ENCODE measurements around the gene TSKS. TPM values are rescaled to one million over a fixed set of nuclear protein-coding genes. Genes with fewer than 3 reads are reported as not detected.

Gene TSKS
- total RNA-seq, 1 experiment from 2014 or later, result 0.48 TPM

DNA sequence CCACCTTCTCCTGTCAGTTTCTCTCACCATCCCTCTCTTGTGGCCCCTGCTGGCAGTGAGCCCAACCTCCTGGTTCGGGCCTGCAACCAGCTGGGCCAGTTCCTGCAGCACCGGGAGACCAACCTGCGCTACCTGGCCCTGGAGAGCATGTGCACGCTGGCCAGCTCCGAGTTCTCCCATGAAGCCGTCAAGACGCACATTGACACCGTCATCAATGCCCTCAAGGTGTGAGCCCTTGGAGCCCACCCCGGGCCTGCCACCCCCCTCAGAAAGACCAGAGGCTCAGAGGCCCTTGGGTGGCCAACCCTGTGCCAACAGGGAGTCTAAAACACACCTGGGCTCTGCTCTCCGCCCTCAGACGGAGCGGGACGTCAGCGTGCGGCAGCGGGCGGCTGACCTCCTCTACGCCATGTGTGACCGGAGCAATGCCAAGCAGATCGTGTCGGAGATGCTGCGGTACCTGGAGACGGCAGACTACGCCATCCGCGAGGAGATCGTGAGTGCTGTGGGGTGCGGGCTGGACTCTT lies 36.2 kb upstream of the TSKS start:
- Mint-ChIP-seq H3K27me3 (ENCODE audit: low read depth) (no peaks in the 10 kb centered on the region), H3K9me3 (no peaks in the 10 kb centered on the region), H3K36me3 (peaks cover 36% of the 10 kb centered on the region), H3K4me1 (peaks cover 15% of the 10 kb centered on the region), H3K4me3 (no peak overlapping the region), H3K27ac (no peak overlapping the region)
- ATAC-seq (no peak), DNase-seq (ENCODE audit: low spot score) (no peak)
- ChIA-PET POLR2A (no interaction called here), CTCF (interaction anchor here (0.5 to 1.5 kb wide), 2 partner anchors 11 to 48 kb away, joined by 3 read pairs; no protein-coding TSS in a partner anchor)
- no peak for TF ChIP-seq E2F4 (CRISPR knock-in tag; IDR thresholded peaks at IDR 0.05; ENCODE audit: borderline replicate concordance, low read depth)
- TF ChIP-seq JAZF1 (CRISPR knock-in tag; IDR thresholded peaks at IDR 0.05), result no peak
- TF ChIP-seq ZNF281 (CRISPR knock-in tag; IDR thresholded peaks at IDR 0.05), result no peak
- TF ChIP-seq ZNF532 (CRISPR knock-in tag; IDR thresholded peaks at IDR 0.05; ENCODE audit: borderline replicate concordance), result no peak
- no peak for TF ChIP-seq USF1 (CRISPR knock-in tag; IDR thresholded peaks at IDR 0.05)
- no peak for TF ChIP-seq ZNF396 (CRISPR knock-in tag; IDR thresholded peaks at IDR 0.05; ENCODE audit: borderline replicate concordance)
- TF ChIP-seq ELF4 (CRISPR knock-in tag; IDR thresholded peaks at IDR 0.05; ENCODE audit: low read depth), result no peak
- TF ChIP-seq, protein P1, sequence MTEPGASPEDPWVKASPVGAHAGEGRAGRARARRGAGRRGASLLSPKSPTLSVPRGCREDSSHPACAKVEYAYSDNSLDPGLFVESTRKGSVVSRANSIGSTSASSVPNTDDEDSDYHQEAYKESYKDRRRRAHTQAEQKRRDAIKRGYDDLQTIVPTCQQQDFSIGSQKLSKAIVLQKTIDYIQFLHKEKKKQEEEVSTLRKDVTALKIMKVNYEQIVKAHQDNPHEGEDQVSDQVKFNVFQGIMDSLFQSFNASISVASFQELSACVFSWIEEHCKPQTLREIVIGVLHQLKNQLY (CRISPR knock-in tag; IDR thresholded peaks at IDR 0.05), result no peak
- no peak for TF ChIP-seq ZNF317 (CRISPR knock-in tag; IDR thresholded peaks at IDR 0.05; ENCODE audit: borderline replicate concordance, low read depth)
- no peak for TF ChIP-seq HMGA2 (CRISPR knock-in tag; IDR thresholded peaks at IDR 0.05)
- no peak for TF ChIP-seq FOXK1 (CRISPR knock-in tag; IDR thresholded peaks at IDR 0.05)
- TF ChIP-seq, protein P2, sequence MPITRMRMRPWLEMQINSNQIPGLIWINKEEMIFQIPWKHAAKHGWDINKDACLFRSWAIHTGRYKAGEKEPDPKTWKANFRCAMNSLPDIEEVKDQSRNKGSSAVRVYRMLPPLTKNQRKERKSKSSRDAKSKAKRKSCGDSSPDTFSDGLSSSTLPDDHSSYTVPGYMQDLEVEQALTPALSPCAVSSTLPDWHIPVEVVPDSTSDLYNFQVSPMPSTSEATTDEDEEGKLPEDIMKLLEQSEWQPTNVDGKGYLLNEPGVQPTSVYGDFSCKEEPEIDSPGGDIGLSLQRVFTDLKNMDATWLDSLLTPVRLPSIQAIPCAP (CRISPR knock-in tag; IDR thresholded peaks at IDR 0.05), result no peak
- no peak for TF ChIP-seq EMX1 (CRISPR knock-in tag; IDR thresholded peaks at IDR 0.05)

GRCh38 chr19:49798574-49798973 lies 35.5 kb upstream of the TSKS start:
- H3K27me3 Mint-ChIP-seq (ENCODE audit: low read depth), result no peaks in the 10 kb centered on the region
- ChIA-PET CTCF (interaction anchor here (0.5 to 1.5 kb wide), 2 partner anchors 11 to 48 kb away, joined by 3 read pairs; no protein-coding TSS in a partner anchor), POLR2A (no interaction called here)
- H3K27ac Mint-ChIP-seq, result no peak overlapping the region
- H3K4me3 Mint-ChIP-seq, result no peak overlapping the region
- H3K4me1 Mint-ChIP-seq, result peaks cover 14% of the 10 kb centered on the region
- peaks cover 33% of the 10 kb centered on the region for H3K36me3 Mint-ChIP-seq
- DNase-seq (ENCODE audit: low spot score) (no peak), ATAC-seq (no peak)
- no peaks in the 10 kb centered on the region for H3K9me3 Mint-ChIP-seq
- TF ChIP-seq SMAD3 (CRISPR knock-in tag; IDR thresholded peaks at IDR 0.05; ENCODE audit: borderline replicate concordance), result no peak
- TF ChIP-seq ZSCAN18 (CRISPR knock-in tag; IDR thresholded peaks at IDR 0.05), result no peak
- no peak for TF ChIP-seq TEAD4 (CRISPR knock-in tag; IDR thresholded peaks at IDR 0.05)
- no peak for TF ChIP-seq E2F4 (CRISPR knock-in tag; IDR thresholded peaks at IDR 0.05; ENCODE audit: borderline replicate concordance, low read depth)
- no peak for TF ChIP-seq ZNF219 (CRISPR knock-in tag; IDR thresholded peaks at IDR 0.05; ENCODE audit: borderline replicate concordance)
- no peak for TF ChIP-seq CDX4 (CRISPR knock-in tag; IDR thresholded peaks at IDR 0.05; ENCODE audit: borderline replicate concordance)

Measured in WTC11 (cell line).